ENCODE measurements around the gene RTP2. TPM values are rescaled to one million over a fixed set of nuclear protein-coding genes. Genes with fewer than 3 reads are reported as not detected.

Gene RTP2
- total and polyA plus RNA-seq, 2 donors (not counting 1 experiment from before 2014, with no cell fraction given), result not detected

DNA sequence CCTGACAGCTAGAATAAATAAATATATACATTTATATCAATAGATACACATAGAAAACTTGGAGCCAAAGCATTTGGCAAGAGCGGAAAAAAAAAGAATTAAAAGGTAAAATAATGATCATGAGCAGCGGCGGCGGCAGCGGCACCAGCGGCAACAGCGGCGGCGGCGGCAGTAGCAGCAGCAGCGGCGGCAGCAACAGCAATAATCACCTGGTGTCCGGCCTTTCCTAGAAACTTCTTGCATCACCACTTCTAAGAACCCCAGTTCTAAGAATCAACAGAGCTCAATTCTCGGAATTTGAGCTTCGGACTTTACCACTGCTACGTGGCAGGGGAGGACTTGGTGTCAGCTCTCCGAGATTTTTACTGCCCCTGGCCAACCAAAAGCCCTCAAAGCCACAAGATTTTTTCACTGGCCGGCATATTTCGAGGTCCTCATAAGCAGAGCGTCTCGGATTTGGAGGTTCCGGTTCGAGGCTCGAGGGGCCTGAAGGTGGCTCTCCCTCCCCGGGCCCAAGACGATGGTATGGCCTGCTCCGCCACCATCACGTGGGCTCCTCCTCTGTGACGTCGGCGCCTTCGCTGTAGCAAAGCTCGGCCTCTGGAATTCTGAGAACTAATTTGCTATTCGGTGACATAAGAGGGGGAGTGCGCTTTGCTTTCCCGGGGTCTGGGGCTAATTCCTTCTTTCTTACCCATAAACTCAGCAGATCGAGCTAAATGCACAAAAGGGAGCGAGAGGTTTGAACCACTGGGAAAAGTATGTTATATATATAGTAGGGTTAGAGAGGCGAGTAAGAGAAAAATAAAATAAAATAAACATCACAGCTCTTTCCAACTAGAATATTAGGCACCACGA, 43.1 kb upstream of the RTP2 start, which contains the start of gene BCL6:
TSS of gene BCL6 (minus strand) at position 268 of the 858 bp plus-strand sequence. CDS start 11,775 bp downstream, outside the sequence.
- H3K9ac ChIP-seq (ENCODE audit: low read length), result peak within 1 kb of the TSS; percentile 93
- TF ChIP-seq EZH2 (IDR thresholded peaks at IDR 0.05; ENCODE audit: borderline replicate concordance, insufficient read depth, low read depth, low read length, poor library complexity, severe bottlenecking), result no peak
- TF ChIP-seq, protein P1, sequence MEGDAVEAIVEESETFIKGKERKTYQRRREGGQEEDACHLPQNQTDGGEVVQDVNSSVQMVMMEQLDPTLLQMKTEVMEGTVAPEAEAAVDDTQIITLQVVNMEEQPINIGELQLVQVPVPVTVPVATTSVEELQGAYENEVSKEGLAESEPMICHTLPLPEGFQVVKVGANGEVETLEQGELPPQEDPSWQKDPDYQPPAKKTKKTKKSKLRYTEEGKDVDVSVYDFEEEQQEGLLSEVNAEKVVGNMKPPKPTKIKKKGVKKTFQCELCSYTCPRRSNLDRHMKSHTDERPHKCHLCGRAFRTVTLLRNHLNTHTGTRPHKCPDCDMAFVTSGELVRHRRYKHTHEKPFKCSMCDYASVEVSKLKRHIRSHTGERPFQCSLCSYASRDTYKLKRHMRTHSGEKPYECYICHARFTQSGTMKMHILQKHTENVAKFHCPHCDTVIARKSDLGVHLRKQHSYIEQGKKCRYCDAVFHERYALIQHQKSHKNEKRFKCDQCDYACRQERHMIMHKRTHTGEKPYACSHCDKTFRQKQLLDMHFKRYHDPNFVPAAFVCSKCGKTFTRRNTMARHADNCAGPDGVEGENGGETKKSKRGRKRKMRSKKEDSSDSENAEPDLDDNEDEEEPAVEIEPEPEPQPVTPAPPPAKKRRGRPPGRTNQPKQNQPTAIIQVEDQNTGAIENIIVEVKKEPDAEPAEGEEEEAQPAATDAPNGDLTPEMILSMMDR (IDR thresholded peaks at IDR 0.05), result no peak
- no peaks in the 10 kb centered on the region for H3K27me3 ChIP-seq (replicated peaks in 1 of 4; ENCODE audit: control extremely low read depth in 1 of 4, control insufficient read depth in 3 of 4, insufficient read depth in 4 of 4, low read length in 3 of 4)
- Mint-ChIP-seq H3K27ac (peak within 1 kb of the TSS; percentile 96), H3K4me1 (peaks cover 74% of the 10 kb centered on the region), H3K9me3 (ENCODE audit: insufficient read depth) (no peaks in the 10 kb centered on the region), H3K27me3 (no peaks in the 10 kb centered on the region), H3K4me3 (peak within 1 kb of the TSS; percentile 97)
- ATAC-seq (ENCODE audit: low read depth) (peak; percentile 60), DNase-seq (peak; percentile 97)
- peak within 1 kb of the TSS; percentile 88 to 96 for H3K27ac ChIP-seq (ENCODE audit: low read length in 2 of 2)
- peak within 1 kb of the TSS; percentile 67 to 96 (median 84) for H3K4me3 ChIP-seq (ENCODE audit: control extremely low read depth in 1 of 5, extremely low read depth in 1 of 5, insufficient read depth in 1 of 5, low read depth in 2 of 5, low read length in 4 of 5)
- peak within 1 kb of the TSS; percentile 98 for H2AFZ ChIP-seq (ENCODE audit: insufficient read depth, low read depth, low read length, poor library complexity, severe bottlenecking)
- H3K4me1 ChIP-seq (ENCODE audit: control insufficient read depth in 2 of 2, insufficient read depth in 2 of 2, low read length in 2 of 2), result peaks cover 38 to 52% of the 10 kb centered on the region in 2 donors
- no peaks in the 10 kb centered on the region for H3K9me3 ChIP-seq (ENCODE audit: control extremely low read depth in 1 of 3, control insufficient read depth in 2 of 3, insufficient read depth in 1 of 3, low read length in 2 of 3)
- H3K4me2 ChIP-seq (replicated peaks; ENCODE audit: low read depth, low read length, poor library complexity, severe bottlenecking), result peak within 1 kb of the TSS; percentile 98
- ChIA-PET POLR2A (interaction anchor here (0.7 to 1.6 kb wide), 10 partner anchors 32 to 941 kb away, joined by 3 to 13 read pairs (median 4); no protein-coding TSS in a partner anchor), CTCF (interaction anchor here (0.6 to 9.2 kb wide), 31 partner anchors 9 to 1296 kb away, joined by 3 to 182 read pairs (median 4); no protein-coding TSS in a partner anchor)
- no peaks in the 10 kb centered on the region for H3K36me3 ChIP-seq (replicated peaks in 1 of 2; ENCODE audit: control extremely low read depth in 1 of 2, control insufficient read depth in 1 of 2, extremely low read depth in 1 of 2, insufficient read depth in 2 of 2, low read length in 1 of 2)
- H3K79me2 ChIP-seq (ENCODE audit: control insufficient read depth, insufficient read depth, low read length), result peaks cover 28% of the 10 kb centered on the region
- intact Hi-C loops (cut with micrococcal nuclease), result loop anchor here (1.0 to 10.0 kb wide), 7 partner anchors 362 to 837 kb away; partner anchors contain the start of gene LPP
- H4K20me1 ChIP-seq (ENCODE audit: control insufficient read depth, insufficient read depth, low read length, poor library complexity, severe bottlenecking), result peaks cover 12% of the 10 kb centered on the region
- 0% methylated on average over 27 of the region's 40 CpGs for WGBS (ENCODE audit: insufficient coverage)

All from B cell (primary cell).